HepG2 (cell line): ENCODE results near the gene RPGR. TPM values are rescaled to one million over a fixed set of nuclear protein-coding genes. Genes with fewer than 3 reads are reported as not detected.

Experiments
- ATAC-seq: fragments of 200-7000 bp; cut with Tn5 transposase; 3 replicates; pipeline ENCODE4 v1.9.1; 2020; ENCODE audit warnings: mild to moderate bottlenecking, moderate library complexity
- BruUV-seq: library from RNA; stranded (reverse); fragments of 400-500 nt; replicated peaks from 2 replicates; lab custom pipeline; 2021; lab: Mats Ljungman, UMichigan
- CTCF ChIA-PET: fragments of 300-600 bp; formaldehyde crosslinking; extraction: SDS; loops from one replicate; lab custom pipeline; 2021; ENCODE audit warnings: low total read pairs, inconsistent platforms, low intra/inter-chr PET ratio; lab: Yijun Ruan, JAX
- POLR2A ChIA-PET: fragments of 350-600 bp; sonication (Branson Sonifier 250); formaldehyde crosslinking; loops from one replicate; lab custom pipeline; 2020; ENCODE audit warnings: antibody characterized with exemption, inconsistent platforms; lab: Yijun Ruan, JAX
- DNase-seq: peaks from one replicate; pipeline ENCODE4 v3.0.0-alpha.2; 2015; ENCODE audit warnings: low spot score
- FAIRE-seq: peaks from 3 replicates; lab custom pipeline; 2011; peaks lifted over from hg19 to GRCh38; lab: Jason Lieb, UNC
- H2AFZ ChIP-seq: one replicate; pipeline ENCODE4 v1.6.1; 2011; ENCODE audit warnings: low read length, inconsistent platforms
- H3K27ac ChIP-seq: fragments of 300-600 bp; 3 replicates; pipeline ENCODE4 v1.8.0; 2011; ENCODE audit warnings: mixed run types, mild to moderate bottlenecking, mixed read lengths, low read length, inconsistent platforms; ENCODE audit not compliant: insufficient read depth; ENCODE audit errors: extremely low read length
- H3K27me3 ChIP-seq, 2 experiments: fragments of 200-600 bp in 1 of 2; 2 replicates in 1 of 2; 3 replicates in 1 of 2; pipeline versions ENCODE4 v1.6.0 to v1.8.0; 2011; ENCODE audit warnings: low read length in 2 of 2, mild to moderate bottlenecking in 2 of 2, moderate library complexity in 2 of 2, inconsistent platforms in 1 of 2; ENCODE audit not compliant: insufficient read depth in 2 of 2, control insufficient read depth in 1 of 2
- H3K36me3 ChIP-seq, 2 experiments: fragments of 200-600 bp in 1 of 2; replicated peaks in 1 of 2; 2 replicates in 1 of 2; 3 replicates in 1 of 2; pipeline versions ENCODE4 v1.5.1 to v1.8.0; 2011; ENCODE audit warnings: low read length in 2 of 2, inconsistent platforms in 1 of 2; ENCODE audit not compliant: insufficient read depth in 2 of 2, control insufficient read depth in 1 of 2
- H3K4me1 ChIP-seq: 2 replicates; pipeline ENCODE4 v1.5.1; 2012; ENCODE audit warnings: low read length, inconsistent platforms; ENCODE audit not compliant: insufficient read depth
- H3K4me2 ChIP-seq: 2 replicates; pipeline ENCODE4 v1.6.0; 2011; ENCODE audit warnings: low read depth, low read length, inconsistent platforms
- H3K4me3 ChIP-seq, 3 experiments: fragments of 200-600 bp in 1 of 3; sonication (generic), shearing (Covaris generic) in 1 of 3; replicated peaks in 1 of 3; 2 replicates each; pipeline ENCODE4 v1.5.1; 2011 to 2016; ENCODE audit warnings: low read length in 3 of 3, inconsistent platforms in 2 of 3, low read depth in 2 of 3, mild to moderate bottlenecking in 2 of 3, control low read depth in 1 of 3, mixed read lengths in 1 of 3; ENCODE audit not compliant: insufficient read depth in 1 of 3
- H3K79me2 ChIP-seq: one replicate; pipeline ENCODE4 v1.6.1; 2011; ENCODE audit warnings: low read length, inconsistent platforms; ENCODE audit not compliant: insufficient read depth
- H3K9ac ChIP-seq: 2 replicates; pipeline ENCODE4 v1.6.0; 2011; ENCODE audit warnings: mild to moderate bottlenecking, low read depth, low read length, inconsistent platforms; ENCODE audit not compliant: insufficient read depth
- H3K9me3 ChIP-seq: 2 replicates; pipeline ENCODE4 v1.5.1; 2012; ENCODE audit warnings: mild to moderate bottlenecking, low read length
- H4K20me1 ChIP-seq: 2 replicates; pipeline ENCODE4 v1.6.0; 2011; ENCODE audit warnings: inconsistent platforms, mild to moderate bottlenecking, low read length, moderate library complexity; ENCODE audit not compliant: insufficient read depth
- CCDC6 ChIP-seq: sonication (generic); formaldehyde crosslinking; IDR thresholded peaks from 2 replicates; pipeline ENCODE4 v1.8.1; 2022; ENCODE audit warnings: mild to moderate bottlenecking, missing genetic modification reagents, moderate library complexity
- NFYB ChIP-seq: sonication (generic); formaldehyde crosslinking; IDR thresholded peaks from 2 replicates; pipeline ENCODE4 v1.4.0; 2020; ENCODE audit warnings: missing genetic modification reagents
- ONECUT2 ChIP-seq: sonication (generic); formaldehyde crosslinking; IDR thresholded peaks from 2 replicates; pipeline ENCODE4 v1.4.0; 2020; ENCODE audit warnings: missing genetic modification reagents
- ZFP37 ChIP-seq: sonication (generic); formaldehyde crosslinking; IDR thresholded peaks from 2 replicates; pipeline ENCODE4 v1.4.0; 2020; ENCODE audit warnings: missing genetic modification reagents, borderline replicate concordance
- ZNF326 ChIP-seq: sonication (generic); formaldehyde crosslinking; IDR thresholded peaks from 2 replicates; pipeline ENCODE4 v1.4.0; 2020; ENCODE audit warnings: missing genetic modification reagents, borderline replicate concordance
- ZNF367 ChIP-seq: sonication (generic); formaldehyde crosslinking; IDR thresholded peaks from 2 replicates; pipeline ENCODE4 v1.4.0; 2020; ENCODE audit warnings: missing genetic modification reagents, borderline replicate concordance
- ZNF543 ChIP-seq: sonication (generic); formaldehyde crosslinking; IDR thresholded peaks from 2 replicates; pipeline ENCODE4 v1.4.0; 2020; ENCODE audit warnings: mild to moderate bottlenecking, missing genetic modification reagents
- ZNF589 ChIP-seq: sonication (generic); formaldehyde crosslinking; conservative IDR thresholded peaks from 2 replicates; pipeline ENCODE4 v1.8.0; 2022; ENCODE audit warnings: mild to moderate bottlenecking, moderate library complexity, missing genetic modification reagents
- ZNF672 ChIP-seq: sonication (generic); formaldehyde crosslinking; IDR thresholded peaks from 2 replicates; pipeline ENCODE4 v1.8.1; 2022; ENCODE audit warnings: missing genetic modification reagents
- ZNF720 ChIP-seq: sonication (generic); formaldehyde crosslinking; IDR thresholded peaks from 2 replicates; pipeline ENCODE4 v1.4.0; 2020; ENCODE audit warnings: missing genetic modification reagents
- ZSCAN25 ChIP-seq: sonication (generic); formaldehyde crosslinking; IDR thresholded peaks from 2 replicates; pipeline ENCODE4 v1.8.0; 2022; ENCODE audit warnings: mild to moderate bottlenecking, missing genetic modification reagents
- WGBS: methylation state at CpG from one replicate; pipeline ENCODE4 v1.1.6; 2017; ENCODE audit warnings: low lambda C conversion rate; 5-methylcytosine and 5-hydroxymethylcytosine counted together
- in situ Hi-C: cut with HindIII; loops from 2 replicates; pipeline ENCODE4 v1.10.0; 2017; ENCODE audit warnings: low pct_unique_long_range_greater_than_20kb; ENCODE audit not compliant: extremely low pct_ligation_motif_present
- intact Hi-C: fragments of 100-400 bp; cut with micrococcal nuclease; formaldehyde crosslinking; loops from one replicate; pipeline ENCODE4 v1.10.0; 2022; ENCODE audit not compliant: unreplicated experiment
- polyA plus RNA-seq, 8 experiments: library from polyadenylated mRNA; depleted of rRNA in 3 of 8; stranded (reverse) in 7 of 8; unstranded in 1 of 8; fragments of >200 nt; fragmentation: Illumina TruSeq in 4 of 8; extraction: Trizol in 4 of 8; gene quantifications; 2 replicates each; pipeline versions ENCODE4 v1.2.1 to v1.2.3, GENCODE V29; 2011 to 2016; ENCODE audit warnings: low read depth in 4 of 8, missing spikeins in 1 of 8, mixed read lengths in 1 of 8; ENCODE audit not compliant: insufficient read depth in 1 of 8
- total RNA-seq, 5 experiments: library from RNA; depleted of rRNA; stranded (reverse); fragments of >200 nt; fragmentation: Illumina TruSeq; extraction: Trizol; gene quantifications; 2 replicates each; pipeline ENCODE4 v1.2.3, GENCODE V29; 2016; ENCODE audit warnings: low read depth in 1 of 5
- TF ChIP-seq, protein P1 (sequence below): sonication (generic); formaldehyde crosslinking; IDR thresholded peaks from 2 replicates; pipeline ENCODE4 v1.5.0; 2020; ENCODE audit warnings: mild to moderate bottlenecking, missing genetic modification reagents
- TF ChIP-seq, protein P2 (sequence below): sonication (generic); formaldehyde crosslinking; IDR thresholded peaks from 2 replicates; pipeline ENCODE4 v1.4.0; 2020; ENCODE audit warnings: missing genetic modification reagents
- TF ChIP-seq, protein P3 (sequence below): IDR thresholded peaks from 2 replicates; pipeline ENCODE4 v1.6.1; 2016; ENCODE audit warnings: missing genetic modification reagents, missing compliant biosample characterization
- TF ChIP-seq, protein P4 (sequence below): conservative IDR thresholded peaks from 2 replicates; pipeline ENCODE4 v1.6.1; 2018; ENCODE audit warnings: missing genetic modification reagents

The RPGR gene
- total and polyA plus RNA-seq, 2 of the 13 experiments (the other 11 are each of a cell fraction or from before 2014, with no cell fraction given): 2.1 to 12.1 TPM

DNA sequence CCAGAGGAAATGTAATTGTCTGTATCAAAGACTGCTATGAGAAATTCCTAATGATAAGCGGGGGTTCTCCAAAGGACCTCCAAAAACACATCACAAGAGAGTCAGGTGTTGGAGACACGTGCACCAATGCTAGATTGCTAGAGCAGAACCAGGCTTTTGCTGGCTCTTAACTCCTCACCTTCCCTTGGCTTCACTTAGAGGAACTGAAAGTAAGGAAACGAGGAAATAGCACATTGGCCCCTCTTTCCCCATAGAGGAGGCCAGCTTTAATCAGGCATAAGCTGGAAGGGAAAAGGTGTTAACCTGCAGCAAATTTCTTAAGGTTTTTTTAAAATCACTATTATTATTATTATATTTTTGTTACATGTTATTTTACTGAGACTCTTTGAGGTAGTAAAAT, 38.6 kb upstream of the RPGR start:
- in situ Hi-C loops (no loop called here), intact Hi-C loops (no loop called here)
- DNase-seq (no peak), FAIRE-seq (no peak), ATAC-seq (no peak)
- no peaks in the 10 kb centered on the region for H3K36me3 ChIP-seq
- no peaks in the 10 kb centered on the region for H3K9me3 ChIP-seq
- H3K27me3 ChIP-seq: no peaks in the 10 kb centered on the region
- H3K4me1 ChIP-seq: no peaks in the 10 kb centered on the region
- no peak for TF ChIP-seq ZFP37 (CRISPR knock-in tag)
- no peak for TF ChIP-seq ZNF326 (CRISPR knock-in tag)
- no peak for TF ChIP-seq ZNF720 (CRISPR knock-in tag)
- TF ChIP-seq ZNF672 (CRISPR knock-in tag): no peak
- TF ChIP-seq, protein P1, sequence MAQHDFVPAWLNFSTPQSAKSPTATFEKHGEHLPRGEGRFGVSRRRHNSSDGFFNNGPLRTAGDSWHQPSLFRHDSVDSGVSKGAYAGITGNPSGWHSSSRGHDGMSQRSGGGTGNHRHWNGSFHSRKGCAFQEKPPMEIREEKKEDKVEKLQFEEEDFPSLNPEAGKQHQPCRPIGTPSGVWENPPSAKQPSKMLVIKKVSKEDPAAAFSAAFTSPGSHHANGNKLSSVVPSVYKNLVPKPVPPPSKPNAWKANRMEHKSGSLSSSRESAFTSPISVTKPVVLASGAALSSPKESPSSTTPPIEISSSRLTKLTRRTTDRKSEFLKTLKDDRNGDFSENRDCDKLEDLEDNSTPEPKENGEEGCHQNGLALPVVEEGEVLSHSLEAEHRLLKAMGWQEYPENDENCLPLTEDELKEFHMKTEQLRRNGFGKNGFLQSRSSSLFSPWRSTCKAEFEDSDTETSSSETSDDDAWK (CRISPR knock-in tag): no peak
- TF ChIP-seq ZSCAN25: no peak
- no peak for TF ChIP-seq NFYB (CRISPR knock-in tag)
- TF ChIP-seq CCDC6 (CRISPR knock-in tag): no peak
- TF ChIP-seq, protein P2, sequence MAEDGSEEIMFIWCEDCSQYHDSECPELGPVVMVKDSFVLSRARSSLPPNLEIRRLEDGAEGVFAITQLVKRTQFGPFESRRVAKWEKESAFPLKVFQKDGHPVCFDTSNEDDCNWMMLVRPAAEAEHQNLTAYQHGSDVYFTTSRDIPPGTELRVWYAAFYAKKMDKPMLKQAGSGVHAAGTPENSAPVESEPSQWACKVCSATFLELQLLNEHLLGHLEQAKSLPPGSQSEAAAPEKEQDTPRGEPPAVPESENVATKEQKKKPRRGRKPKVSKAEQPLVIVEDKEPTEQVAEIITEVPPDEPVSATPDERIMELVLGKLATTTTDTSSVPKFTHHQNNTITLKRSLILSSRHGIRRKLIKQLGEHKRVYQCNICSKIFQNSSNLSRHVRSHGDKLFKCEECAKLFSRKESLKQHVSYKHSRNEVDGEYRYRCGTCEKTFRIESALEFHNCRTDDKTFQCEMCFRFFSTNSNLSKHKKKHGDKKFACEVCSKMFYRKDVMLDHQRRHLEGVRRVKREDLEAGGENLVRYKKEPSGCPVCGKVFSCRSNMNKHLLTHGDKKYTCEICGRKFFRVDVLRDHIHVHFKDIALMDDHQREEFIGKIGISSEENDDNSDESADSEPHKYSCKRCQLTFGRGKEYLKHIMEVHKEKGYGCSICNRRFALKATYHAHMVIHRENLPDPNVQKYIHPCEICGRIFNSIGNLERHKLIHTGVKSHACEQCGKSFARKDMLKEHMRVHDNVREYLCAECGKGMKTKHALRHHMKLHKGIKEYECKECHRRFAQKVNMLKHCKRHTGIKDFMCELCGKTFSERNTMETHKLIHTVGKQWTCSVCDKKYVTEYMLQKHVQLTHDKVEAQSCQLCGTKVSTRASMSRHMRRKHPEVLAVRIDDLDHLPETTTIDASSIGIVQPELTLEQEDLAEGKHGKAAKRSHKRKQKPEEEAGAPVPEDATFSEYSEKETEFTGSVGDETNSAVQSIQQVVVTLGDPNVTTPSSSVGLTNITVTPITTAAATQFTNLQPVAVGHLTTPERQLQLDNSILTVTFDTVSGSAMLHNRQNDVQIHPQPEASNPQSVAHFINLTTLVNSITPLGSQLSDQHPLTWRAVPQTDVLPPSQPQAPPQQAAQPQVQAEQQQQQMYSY (CRISPR knock-in tag): no peak
- TF ChIP-seq ONECUT2 (CRISPR knock-in tag): no peak
- TF ChIP-seq ZNF543: no peak
- TF ChIP-seq, protein P3, sequence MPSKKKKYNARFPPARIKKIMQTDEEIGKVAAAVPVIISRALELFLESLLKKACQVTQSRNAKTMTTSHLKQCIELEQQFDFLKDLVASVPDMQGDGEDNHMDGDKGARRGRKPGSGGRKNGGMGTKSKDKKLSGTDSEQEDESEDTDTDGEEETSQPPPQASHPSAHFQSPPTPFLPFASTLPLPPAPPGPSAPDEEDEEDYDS (CRISPR knock-in tag): no peak
- no peak for TF ChIP-seq ZNF589
- no peak for TF ChIP-seq ZNF367 (CRISPR knock-in tag)
- TF ChIP-seq, protein P4, sequence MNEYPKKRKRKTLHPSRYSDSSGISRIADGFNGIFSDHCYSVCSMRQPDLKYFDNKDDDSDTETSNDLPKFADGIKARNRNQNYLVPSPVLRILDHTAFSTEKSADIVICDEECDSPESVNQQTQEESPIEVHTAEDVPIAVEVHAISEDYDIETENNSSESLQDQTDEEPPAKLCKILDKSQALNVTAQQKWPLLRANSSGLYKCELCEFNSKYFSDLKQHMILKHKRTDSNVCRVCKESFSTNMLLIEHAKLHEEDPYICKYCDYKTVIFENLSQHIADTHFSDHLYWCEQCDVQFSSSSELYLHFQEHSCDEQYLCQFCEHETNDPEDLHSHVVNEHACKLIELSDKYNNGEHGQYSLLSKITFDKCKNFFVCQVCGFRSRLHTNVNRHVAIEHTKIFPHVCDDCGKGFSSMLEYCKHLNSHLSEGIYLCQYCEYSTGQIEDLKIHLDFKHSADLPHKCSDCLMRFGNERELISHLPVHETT (CRISPR knock-in tag): no peak
- H3K4me3 ChIP-seq: no peak overlapping the region
- no TSS peak for BruUV-seq
- H3K4me2 ChIP-seq: no peak overlapping the region
- no peaks in the 10 kb centered on the region for H3K79me2 ChIP-seq
- no peak overlapping the region for H3K9ac ChIP-seq
- ChIA-PET POLR2A (no interaction called here), CTCF (no interaction called here)
- H4K20me1 ChIP-seq: no peaks in the 10 kb centered on the region
- no peak overlapping the region for H3K27ac ChIP-seq
- 74% methylated on average over 3 of the region's 3 CpGs for WGBS
- H2AFZ ChIP-seq: no peak overlapping the region
